Esophagus (tissue), 2 donors: Measurements from ENCODE around the gene MAPKAP1. TPM values are rescaled to one million over a fixed set of nuclear protein-coding genes. Genes with fewer than 3 reads are reported as not detected.

Source experiments
- H3K27ac ChIP-seq, 2 donors: one replicate each; pipeline ENCODE4 v1.5.1; 2013; ENCODE audit warnings: low read depth in 2 of 2, mild to moderate bottlenecking in 2 of 2, inconsistent platforms in 1 of 2, low read length in 1 of 2, moderate library complexity in 1 of 2
- H3K27me3 ChIP-seq, 2 donors: one replicate each; pipeline ENCODE4 v1.6.1; 2013; ENCODE audit warnings: low read length in 2 of 2, control low read depth in 1 of 2, mild to moderate bottlenecking in 1 of 2; ENCODE audit not compliant: insufficient read depth in 2 of 2, control insufficient read depth in 1 of 2
- H3K36me3 ChIP-seq, 2 donors: one replicate each; pipeline ENCODE4 v1.6.1; 2013; ENCODE audit warnings: low read length in 1 of 2; ENCODE audit not compliant: control insufficient read depth in 2 of 2, insufficient read depth in 2 of 2
- H3K4me1 ChIP-seq, 2 donors: one replicate each; pipeline ENCODE4 v1.6.1; 2013; ENCODE audit warnings: low read length in 1 of 2; ENCODE audit not compliant: control insufficient read depth in 2 of 2, insufficient read depth in 2 of 2
- H3K4me3 ChIP-seq, 2 donors: one replicate each; pipeline ENCODE4 v1.5.1; 2013; ENCODE audit warnings: low read length in 2 of 2, mild to moderate bottlenecking in 2 of 2, low read depth in 1 of 2, moderate library complexity in 1 of 2
- H3K9me3 ChIP-seq, 2 donors: one replicate each; pipeline ENCODE4 v1.6.1; 2013; ENCODE audit warnings: mild to moderate bottlenecking in 2 of 2, low read depth in 1 of 2, low read length in 1 of 2, moderate library complexity in 1 of 2; ENCODE audit not compliant: control insufficient read depth in 2 of 2, insufficient read depth in 1 of 2
- WGBS, 2 donors: extraction: QIAGEN DNeasy Blood & Tissue Kit; methylation state at CpG; one replicate each; pipeline ENCODE4 v1.1.7; 2013; 5-methylcytosine and 5-hydroxymethylcytosine counted together
- polyA plus RNA-seq, 2 donors: library from polyadenylated mRNA; stranded (reverse); fragments of 200-250 nt; gene quantifications; one replicate each; pipeline ENCODE4 v1.2.3, GENCODE V29; 2013
- donor health status: healthy with polysubstance abuse.
- donor health status: Bipolar disorder and iron deficiency.

Gene MAPKAP1
- polyA plus RNA-seq, 2 donors: 41.4 to 49.4 TPM

- no peaks in the 10 kb centered on the region for H3K27me3 ChIP-seq
- no peaks in the 10 kb centered on the region for H3K9me3 ChIP-seq
- H3K27ac ChIP-seq: peak overlapping the region; percentile 11 to 71
- WGBS, 2 donors: 86 to 87% methylated on average over 5 of the region's 5 CpGs
- peaks cover 0 to 3% of the 10 kb centered on the region in 2 donors for H3K36me3 ChIP-seq
- no peak overlapping the region for H3K4me3 ChIP-seq
- peaks cover 0 to 4% of the 10 kb centered on the region in 2 donors for H3K4me1 ChIP-seq
These were observed 221.4 kb downstream of the MAPKAP1 start for GRCh38 chr9:125485471-125486151.

GRCh38 chr9:125484350-125485282 lies 222.4 kb downstream of the MAPKAP1 start:
- WGBS, 2 donors: 56 to 66% methylated on average over 13 of the region's 13 CpGs
- H3K27me3 ChIP-seq: no peaks in the 10 kb centered on the region
- H3K4me1 ChIP-seq: peaks cover 0 to 4% of the 10 kb centered on the region in 2 donors
- H3K27ac ChIP-seq: peak overlapping the region; percentile 11 to 71
- peaks cover 0 to 3% of the 10 kb centered on the region in 2 donors for H3K36me3 ChIP-seq
- H3K4me3 ChIP-seq: no peak overlapping the region
- no peaks in the 10 kb centered on the region for H3K9me3 ChIP-seq

DNA sequence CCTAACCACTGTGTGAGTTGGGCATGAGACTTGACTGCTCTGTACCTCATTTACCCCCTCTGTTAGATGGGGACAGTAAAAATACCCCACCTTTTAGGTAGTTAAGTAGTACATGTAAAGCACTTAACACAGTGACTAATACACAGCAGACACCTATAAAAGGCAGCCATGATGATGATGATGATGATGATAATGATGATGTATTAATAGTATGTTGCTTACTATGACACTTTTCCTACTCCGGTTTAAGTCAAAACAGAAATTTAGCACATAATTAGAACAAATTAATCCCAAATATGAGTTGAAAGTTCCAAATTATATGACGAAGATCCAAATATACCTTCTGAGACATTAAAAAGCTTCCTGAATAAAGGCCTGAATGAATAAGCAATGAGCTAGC lies 223.3 kb downstream of the MAPKAP1 start:
- Histone ChIP-seq H3K4me3 (no peak overlapping the region), H3K9me3 (no peaks in the 10 kb centered on the region), H3K36me3 (peaks cover 0 to 3% of the 10 kb centered on the region in 2 donors), H3K4me1 (peaks cover 0 to 4% of the 10 kb centered on the region in 2 donors), H3K27ac (no peak overlapping the region), H3K27me3 (no peaks in the 10 kb centered on the region)
- 80 to 86% methylated on average over 2 of the region's 2 CpGs for WGBS, 2 donors

- H3K36me3 ChIP-seq: peaks cover 3 to 6% of the 10 kb centered on the region in 2 donors
- 89 to 92% methylated on average over 7 of the region's 7 CpGs for WGBS, 2 donors
- H3K27me3 ChIP-seq: no peaks in the 10 kb centered on the region
- H3K4me3 ChIP-seq: no peak overlapping the region
- no peaks in the 10 kb centered on the region for H3K9me3 ChIP-seq
- H3K4me1 ChIP-seq: no peaks in the 10 kb centered on the region
- H3K27ac ChIP-seq: no peak overlapping the region
These were observed 227.0 kb downstream of the MAPKAP1 start for GRCh38 chr9:125479846-125480615.

- no peak overlapping the region for H3K4me3 ChIP-seq
- no peak overlapping the region for H3K27ac ChIP-seq
- no peaks in the 10 kb centered on the region for H3K27me3 ChIP-seq
- H3K9me3 ChIP-seq: no peaks in the 10 kb centered on the region
- 93 to 94% methylated on average over 5 of the region's 5 CpGs for WGBS, 2 donors
- no peaks in the 10 kb centered on the region for H3K4me1 ChIP-seq
- peaks cover 3 to 6% of the 10 kb centered on the region in 2 donors for H3K36me3 ChIP-seq
These were observed 229.9 kb downstream of the MAPKAP1 start for GRCh38 chr9:125477089-125477544.

- Histone ChIP-seq H3K36me3 (peaks cover 3 to 6% of the 10 kb centered on the region in 2 donors), H3K27me3 (no peaks in the 10 kb centered on the region)
- 88 to 89% methylated on average over 6 of the region's 6 CpGs for WGBS, 2 donors
These were observed 230.4 kb downstream of the MAPKAP1 start for GRCh38 chr9:125476645-125477044.

GRCh38 chr9:125475385-125475784 lies 231.6 kb downstream of the MAPKAP1 start:
- WGBS, 2 donors: 84 to 89% methylated on average over 6 of the region's 6 CpGs
- Histone ChIP-seq H3K36me3 (peaks cover 0 to 9% of the 10 kb centered on the region in 2 donors), H3K4me3 (no peak overlapping the region), H3K9me3 (no peaks in the 10 kb centered on the region), H3K27me3 (no peaks in the 10 kb centered on the region), H3K27ac (no peak overlapping the region), H3K4me1 (no peaks in the 10 kb centered on the region)

More at GRCh38 chr9:125476645-125477044, 230.4 kb downstream of the MAPKAP1 start:
- H3K27ac ChIP-seq: no peak overlapping the region
- no peak overlapping the region for H3K4me3 ChIP-seq
- no peaks in the 10 kb centered on the region for H3K9me3 ChIP-seq
- no peaks in the 10 kb centered on the region for H3K4me1 ChIP-seq

DNA sequence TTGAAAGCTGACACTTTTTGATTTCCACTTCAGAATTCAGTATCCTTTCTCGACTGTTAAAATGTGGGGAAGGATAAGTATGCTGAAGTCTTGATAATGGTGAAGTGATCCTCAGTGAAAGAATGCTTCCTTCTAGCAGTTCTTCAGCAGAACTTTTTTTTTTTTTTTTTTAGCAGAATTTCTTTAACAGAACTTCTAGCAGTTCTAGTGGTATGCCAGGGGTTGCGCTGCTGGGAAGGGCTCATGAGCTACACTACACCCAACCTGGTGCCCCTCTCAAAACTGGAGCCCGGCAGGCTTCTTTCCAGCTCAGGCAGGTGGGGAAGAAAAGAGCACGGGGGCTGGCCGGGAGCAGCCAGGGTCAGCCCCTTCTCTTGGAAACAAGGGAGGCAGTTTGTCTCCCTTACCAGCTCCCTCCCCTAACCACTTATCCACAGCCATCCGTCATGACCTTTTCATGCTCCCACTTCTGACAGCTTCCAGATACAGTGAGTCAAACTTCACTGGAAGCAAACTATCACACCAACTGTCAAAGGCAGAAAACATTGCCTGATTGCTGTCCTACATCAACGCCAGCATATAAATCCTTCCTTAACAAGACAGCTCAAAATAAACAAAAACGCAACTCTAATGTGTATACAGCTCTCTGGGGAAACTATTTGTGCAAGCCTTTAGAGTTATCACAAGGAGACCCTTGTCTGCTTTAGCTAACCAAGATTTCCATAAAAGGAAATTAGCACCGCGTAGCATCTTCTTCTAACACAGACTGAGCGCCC lies 233.9 kb downstream of the MAPKAP1 start:
- no peak overlapping the region for H3K4me3 ChIP-seq
- WGBS, 2 donors: 63 to 70% methylated on average over 11 of the region's 11 CpGs
- no peaks in the 10 kb centered on the region for H3K4me1 ChIP-seq
- H3K9me3 ChIP-seq: no peaks in the 10 kb centered on the region
- H3K27ac ChIP-seq: peak overlapping the region; percentile 54 to 55
- no peaks in the 10 kb centered on the region for H3K27me3 ChIP-seq
- H3K36me3 ChIP-seq: peaks cover 0 to 9% of the 10 kb centered on the region in 2 donors
